PC-9 (cell line): Measurements from ENCODE around the gene CAMTA1.

Experiments used
- EZH2 ChIP-seq: fragments of 200-600 bp; sonication (generic); IDR thresholded peaks from 2 replicates; pipeline ENCODE4 v1.8.0; 2017; ENCODE audit warnings: antibody characterized with exemption, low read depth
- TF ChIP-seq, protein P1 (sequence below): fragments of 200-600 bp; sonication (generic); conservative IDR thresholded peaks from 2 replicates; pipeline ENCODE4 v1.6.1; 2017; ENCODE audit warnings: mixed run types, antibody characterized with exemption, mild to moderate bottlenecking, moderate library complexity

DNA sequence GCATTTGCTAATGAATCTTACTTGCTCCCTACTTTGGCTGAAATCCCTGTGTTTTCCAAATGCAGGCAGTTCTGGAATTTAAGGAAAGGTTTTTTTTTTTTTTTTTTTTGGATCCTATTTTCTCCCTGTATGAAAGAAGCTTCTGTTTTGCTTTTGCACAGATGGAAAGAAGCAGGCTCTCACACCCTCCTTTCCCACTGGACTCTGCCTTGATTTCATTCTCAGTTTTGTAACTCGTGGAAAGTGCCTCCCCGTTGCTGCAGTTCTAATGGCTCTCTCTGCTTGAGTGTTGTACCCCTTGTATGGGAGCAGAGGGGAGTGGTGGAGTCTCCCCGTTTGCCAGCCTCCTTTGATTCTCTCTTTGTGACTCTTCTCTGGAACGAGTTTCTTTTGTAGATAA is 291.9 kb downstream of the CAMTA1 start:
- TF ChIP-seq, protein P1, sequence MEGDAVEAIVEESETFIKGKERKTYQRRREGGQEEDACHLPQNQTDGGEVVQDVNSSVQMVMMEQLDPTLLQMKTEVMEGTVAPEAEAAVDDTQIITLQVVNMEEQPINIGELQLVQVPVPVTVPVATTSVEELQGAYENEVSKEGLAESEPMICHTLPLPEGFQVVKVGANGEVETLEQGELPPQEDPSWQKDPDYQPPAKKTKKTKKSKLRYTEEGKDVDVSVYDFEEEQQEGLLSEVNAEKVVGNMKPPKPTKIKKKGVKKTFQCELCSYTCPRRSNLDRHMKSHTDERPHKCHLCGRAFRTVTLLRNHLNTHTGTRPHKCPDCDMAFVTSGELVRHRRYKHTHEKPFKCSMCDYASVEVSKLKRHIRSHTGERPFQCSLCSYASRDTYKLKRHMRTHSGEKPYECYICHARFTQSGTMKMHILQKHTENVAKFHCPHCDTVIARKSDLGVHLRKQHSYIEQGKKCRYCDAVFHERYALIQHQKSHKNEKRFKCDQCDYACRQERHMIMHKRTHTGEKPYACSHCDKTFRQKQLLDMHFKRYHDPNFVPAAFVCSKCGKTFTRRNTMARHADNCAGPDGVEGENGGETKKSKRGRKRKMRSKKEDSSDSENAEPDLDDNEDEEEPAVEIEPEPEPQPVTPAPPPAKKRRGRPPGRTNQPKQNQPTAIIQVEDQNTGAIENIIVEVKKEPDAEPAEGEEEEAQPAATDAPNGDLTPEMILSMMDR = no peak
- TF ChIP-seq EZH2 = no peak
